ENCODE results near the gene SLC2A3.
"Not testable (repeated sequence)": the region's sequence is repeated elsewhere in the genome, so short reads cannot be mapped to it uniquely, and the experiment has no call there.

Gene SLC2A3

GRCh38 chr12:7915661-7916403, 20.2 kb downstream of the SLC2A3 start:
- DNase-seq, result peak; percentile 43

- not testable (repeated sequence) for DNase-seq
Measured at GRCh38 chr12:7910106-7910505, 25.9 kb downstream of the SLC2A3 start.

- no peak for DNase-seq
Measured at GRCh38 chr12:7907009-7907408, 29.0 kb downstream of the SLC2A3 start.

GRCh38 chr12:7906303-7906702, 29.7 kb downstream of the SLC2A3 start:
- not testable (repeated sequence) for DNase-seq

- not testable (repeated sequence) for DNase-seq
Measured at GRCh38 chr12:7905600-7906125, 30.3 kb downstream of the SLC2A3 start.

- no peak for DNase-seq
Measured at GRCh38 chr12:7905071-7905470, 30.9 kb downstream of the SLC2A3 start.

GRCh38 chr12:7902416-7902815, 33.6 kb downstream of the SLC2A3 start:
- DNase-seq, result not testable (repeated sequence)

- no peak for DNase-seq
Measured at GRCh38 chr12:7899755-7900154, 36.2 kb downstream of the SLC2A3 start.

GRCh38 chr12:7896726-7897125, 39.3 kb downstream of the SLC2A3 start:
- not testable (repeated sequence) for DNase-seq

- no peak for DNase-seq
Measured at GRCh38 chr12:7892186-7892980, 43.6 kb downstream of the SLC2A3 start.

GRCh38 chr12:7884689-7885088, 51.3 kb downstream of the SLC2A3 start:
- no peak for DNase-seq

- DNase-seq, result not testable (repeated sequence)
Measured at GRCh38 chr12:7881736-7882120, 54.3 kb downstream of the SLC2A3 start.

- not testable (repeated sequence) for DNase-seq
Measured at GRCh38 chr12:7880952-7881735, 54.8 kb downstream of the SLC2A3 start.

- DNase-seq, result no peak
Measured at GRCh38 chr12:7879246-7879645, 56.7 kb downstream of the SLC2A3 start.

GRCh38 chr12:7877420-7877819, 58.6 kb downstream of the SLC2A3 start:
- DNase-seq, result no peak

GRCh38 chr12:7872566-7873319, 63.2 kb downstream of the SLC2A3 start, which contains the start of gene SLC2A14:
Gene SLC2A14 (minus strand): TSS chr12:7872915. CDS start chr12:7869880, 3,035 bp downstream.
- no peak for DNase-seq

GRCh38 chr12:7870335-7870734, 65.7 kb downstream of the SLC2A3 start:
- no peak for DNase-seq

Measured in left hindlimb (tissue), 1 donor.